Mesothelial cell of epicardium (in vitro differentiated cells): Measurements from ENCODE around the gene SPATA31C1. TPM values are rescaled to one million over a fixed set of nuclear protein-coding genes. Genes with fewer than 3 reads are reported as not detected.

Source experiments
- DNase-seq, 2 experiments: peaks; one replicate each; pipeline ENCODE4 v3.0.0; 2021; ENCODE audit warnings: low spot score in 2 of 2; ENCODE audit not compliant: unreplicated experiment in 2 of 2
- H3K27ac Mint-ChIP-seq: 2 replicates; pipeline ENCODE4 v1.8.0; 2021; ENCODE audit warnings: mixed read lengths
- H3K27me3 Mint-ChIP-seq: 2 replicates; pipeline ENCODE4 v1.8.0; 2021; ENCODE audit warnings: low read depth, mixed read lengths
- H3K36me3 Mint-ChIP-seq: 2 replicates; pipeline ENCODE4 v1.8.0; 2021; ENCODE audit warnings: mixed read lengths
- H3K4me1 Mint-ChIP-seq: 2 replicates; pipeline ENCODE4 v1.8.0; 2021; ENCODE audit warnings: mixed read lengths
- H3K4me3 Mint-ChIP-seq: 2 replicates; pipeline ENCODE4 v1.8.0; 2021; ENCODE audit warnings: mild to moderate bottlenecking, moderate library complexity, mixed read lengths
- H3K9me3 Mint-ChIP-seq: 2 replicates; pipeline ENCODE4 v1.8.0; 2021; ENCODE audit warnings: mixed read lengths
- total RNA-seq: library from RNA; stranded (reverse); gene quantifications from 3 replicates; pipeline ENCODE4 v1.2.1, GENCODE V29; 2021
- TF ChIP-seq, protein P1 (sequence below): fragments of 200-600 bp; sonication (generic); IDR thresholded peaks from one replicate; pipeline ENCODE4 v1.5.0; 2021; ENCODE audit warnings: antibody characterized with exemption; ENCODE audit not compliant: unreplicated experiment

Gene SPATA31C1
- total RNA-seq, 1 donor from 2014 or later: 0.13 TPM

GRCh38 chr9:87888501-87888900 lies 29.3 kb upstream of the SPATA31C1 start:
- TF ChIP-seq, protein P1, sequence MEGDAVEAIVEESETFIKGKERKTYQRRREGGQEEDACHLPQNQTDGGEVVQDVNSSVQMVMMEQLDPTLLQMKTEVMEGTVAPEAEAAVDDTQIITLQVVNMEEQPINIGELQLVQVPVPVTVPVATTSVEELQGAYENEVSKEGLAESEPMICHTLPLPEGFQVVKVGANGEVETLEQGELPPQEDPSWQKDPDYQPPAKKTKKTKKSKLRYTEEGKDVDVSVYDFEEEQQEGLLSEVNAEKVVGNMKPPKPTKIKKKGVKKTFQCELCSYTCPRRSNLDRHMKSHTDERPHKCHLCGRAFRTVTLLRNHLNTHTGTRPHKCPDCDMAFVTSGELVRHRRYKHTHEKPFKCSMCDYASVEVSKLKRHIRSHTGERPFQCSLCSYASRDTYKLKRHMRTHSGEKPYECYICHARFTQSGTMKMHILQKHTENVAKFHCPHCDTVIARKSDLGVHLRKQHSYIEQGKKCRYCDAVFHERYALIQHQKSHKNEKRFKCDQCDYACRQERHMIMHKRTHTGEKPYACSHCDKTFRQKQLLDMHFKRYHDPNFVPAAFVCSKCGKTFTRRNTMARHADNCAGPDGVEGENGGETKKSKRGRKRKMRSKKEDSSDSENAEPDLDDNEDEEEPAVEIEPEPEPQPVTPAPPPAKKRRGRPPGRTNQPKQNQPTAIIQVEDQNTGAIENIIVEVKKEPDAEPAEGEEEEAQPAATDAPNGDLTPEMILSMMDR: no peak
- Mint-ChIP-seq H3K4me1 (no peaks in the 10 kb centered on the region), H3K9me3 (peaks cover 12% of the 10 kb centered on the region), H3K4me3 (no peak overlapping the region), H3K36me3 (no peaks in the 10 kb centered on the region), H3K27ac (no peak overlapping the region), H3K27me3 (no peaks in the 10 kb centered on the region)
- no peak for DNase-seq

- TF ChIP-seq, protein P1: no peak
- Mint-ChIP-seq H3K36me3 (peaks cover 4% of the 10 kb centered on the region), H3K4me3 (no peak overlapping the region), H3K27me3 (no peaks in the 10 kb centered on the region), H3K4me1 (no peaks in the 10 kb centered on the region), H3K27ac (no peak overlapping the region), H3K9me3 (peaks cover 20% of the 10 kb centered on the region)
- no peak for DNase-seq
Observed at GRCh38 chr9:87889065-87889881, 28.5 kb upstream of the SPATA31C1 start.

- peaks cover 5% of the 10 kb centered on the region for H3K36me3 Mint-ChIP-seq
Observed at GRCh38 chr9:87889882-87890252, 27.9 kb upstream of the SPATA31C1 start.

GRCh38 chr9:87890837-87891236 lies 26.9 kb upstream of the SPATA31C1 start:
- no peaks in the 10 kb centered on the region for H3K4me1 Mint-ChIP-seq
- H3K9me3 Mint-ChIP-seq: peaks cover 23% of the 10 kb centered on the region
- H3K36me3 Mint-ChIP-seq: peaks cover 5% of the 10 kb centered on the region
- TF ChIP-seq, protein P1: no peak
- H3K27me3 Mint-ChIP-seq: no peaks in the 10 kb centered on the region
- H3K27ac Mint-ChIP-seq: no peak overlapping the region
- DNase-seq: no peak
- no peak overlapping the region for H3K4me3 Mint-ChIP-seq

More at GRCh38 chr9:87889882-87890252, 27.9 kb upstream of the SPATA31C1 start:
- TF ChIP-seq, protein P1: no peak
- Mint-ChIP-seq H3K27ac (no peak overlapping the region), H3K4me3 (no peak overlapping the region), H3K4me1 (no peaks in the 10 kb centered on the region), H3K9me3 (peaks cover 23% of the 10 kb centered on the region), H3K27me3 (no peaks in the 10 kb centered on the region)
- DNase-seq: no peak

DNA sequence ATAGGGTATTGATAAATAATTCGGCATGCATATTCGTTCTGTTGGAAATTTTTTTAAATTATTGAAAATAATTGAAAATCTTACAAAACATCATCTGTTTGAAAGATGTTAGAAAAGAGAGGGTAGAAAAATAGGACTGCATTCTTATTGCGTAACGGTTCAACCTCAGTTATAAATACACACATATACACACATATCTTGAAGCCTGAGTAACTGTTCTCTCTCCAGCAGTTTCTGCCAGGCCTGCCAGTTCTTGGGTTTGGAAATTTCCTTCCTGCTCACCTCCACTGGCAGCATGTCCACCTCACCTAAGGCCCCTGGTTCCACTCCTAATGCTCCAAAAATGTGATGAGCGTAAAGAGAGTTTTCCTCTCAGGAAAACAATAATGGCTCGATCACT lies 26.0 kb upstream of the SPATA31C1 start:
- no peak for DNase-seq
- TF ChIP-seq, protein P1: no peak
- Mint-ChIP-seq H3K27ac (no peak overlapping the region), H3K9me3 (peaks cover 23% of the 10 kb centered on the region), H3K27me3 (no peaks in the 10 kb centered on the region), H3K4me3 (no peak overlapping the region), H3K4me1 (no peaks in the 10 kb centered on the region), H3K36me3 (peaks cover 5% of the 10 kb centered on the region)
